Skin epidermis (tissue), 12 donors: Measurements from ENCODE around the gene TBCK.
"Not testable (repeated sequence)": the region's sequence is repeated elsewhere in the genome, so short reads cannot be mapped to it uniquely, and the experiment has no call there.

Experiments used
- H3K27ac ChIP-seq, 21 experiments: fragments of 200-600 bp; sonication (generic) in 11 of 21; one replicate each; pipeline ENCODE4 v1.5.0; 2020; ENCODE audit warnings: mild to moderate bottlenecking in 3 of 21, inconsistent platforms in 2 of 21, moderate library complexity in 2 of 21
- H3K4me3 ChIP-seq, 7 experiments: fragments of 200-600 bp; sonication (generic) in 2 of 7; one replicate each; pipeline ENCODE4 v1.5.0; 2020; ENCODE audit warnings: inconsistent platforms in 2 of 7, mild to moderate bottlenecking in 2 of 7, moderate library complexity in 1 of 7

The TBCK gene

GRCh38 chr4:106253364-106254129, 62.5 kb downstream of the TBCK start:
- Histone ChIP-seq H3K4me3 (no peak overlapping the region), H3K27ac (no peak overlapping the region)

- Histone ChIP-seq H3K27ac (peak overlapping the region in 1 of 21 experiments; percentile 12), H3K4me3 (no peak overlapping the region)
These were observed 68.4 kb downstream of the TBCK start for GRCh38 chr4:106247600-106247999.

- H3K27ac ChIP-seq = peak overlapping the region in 2 of 21 experiments; percentile 12 to 29
- H3K4me3 ChIP-seq = no peak overlapping the region
These were observed 69.6 kb downstream of the TBCK start for GRCh38 chr4:106246441-106246840.

- Histone ChIP-seq H3K27ac (peak overlapping the region in 4 of 21 experiments; percentile 20 to 73 (median 32)), H3K4me3 (no peak overlapping the region)
These were observed 70.8 kb downstream of the TBCK start for GRCh38 chr4:106245176-106245575.

GRCh38 chr4:106240699-106241098, 75.3 kb downstream of the TBCK start:
- no peak overlapping the region for H3K27ac ChIP-seq
- H3K4me3 ChIP-seq = no peak overlapping the region

GRCh38 chr4:106238820-106239420, 77.1 kb downstream of the TBCK start:
- no peak overlapping the region for H3K4me3 ChIP-seq
- peak overlapping the region in 1 of 21 experiments; percentile 50 for H3K27ac ChIP-seq

- no peak overlapping the region for H3K27ac ChIP-seq
- H3K4me3 ChIP-seq = no peak overlapping the region
These were observed 84.1 kb downstream of the TBCK start for GRCh38 chr4:106231931-106232330.

- H3K4me3 ChIP-seq = no peak overlapping the region
- H3K27ac ChIP-seq = no peak overlapping the region
These were observed 93.5 kb downstream of the TBCK start for GRCh38 chr4:106222548-106222947.

GRCh38 chr4:106213291-106213690, 102.7 kb downstream of the TBCK start:
- H3K4me3 ChIP-seq = not testable (repeated sequence)

GRCh38 chr4:106210021-106210420, 106.0 kb downstream of the TBCK start:
- no peak overlapping the region for H3K27ac ChIP-seq
- H3K4me3 ChIP-seq = no peak overlapping the region

More at GRCh38 chr4:106213291-106213690, 102.7 kb downstream of the TBCK start:
- not testable (repeated sequence) for H3K27ac ChIP-seq

- Histone ChIP-seq H3K27ac (no peak overlapping the region), H3K4me3 (no peak overlapping the region)
These were observed 107.2 kb downstream of the TBCK start for GRCh38 chr4:106208481-106209460.

- H3K27ac ChIP-seq = no peak overlapping the region
- H3K4me3 ChIP-seq = no peak overlapping the region
These were observed 114.6 kb downstream of the TBCK start for GRCh38 chr4:106201373-106201772.

- H3K4me3 ChIP-seq = no peak overlapping the region
- no peak overlapping the region for H3K27ac ChIP-seq
These were observed 120.5 kb downstream of the TBCK start for GRCh38 chr4:106195435-106195950.

- Histone ChIP-seq H3K4me3 (no peak overlapping the region), H3K27ac (no peak overlapping the region)
These were observed 121.2 kb downstream of the TBCK start for GRCh38 chr4:106194801-106195200.

- Histone ChIP-seq H3K27ac (no peak overlapping the region), H3K4me3 (no peak overlapping the region)
These were observed 123.9 kb downstream of the TBCK start for GRCh38 chr4:106192131-106192530.

- no peak overlapping the region for H3K27ac ChIP-seq
- H3K4me3 ChIP-seq = no peak overlapping the region
These were observed 129.8 kb downstream of the TBCK start for GRCh38 chr4:106186201-106186600.

GRCh38 chr4:106183551-106183950, 132.5 kb downstream of the TBCK start:
- Histone ChIP-seq H3K27ac (no peak overlapping the region), H3K4me3 (no peak overlapping the region)

- no peak overlapping the region for H3K27ac ChIP-seq
- no peak overlapping the region for H3K4me3 ChIP-seq
These were observed 143.1 kb downstream of the TBCK start for GRCh38 chr4:106172861-106173260.

GRCh38 chr4:106165351-106166010, 150.5 kb downstream of the TBCK start:
- Histone ChIP-seq H3K27ac (no peak overlapping the region), H3K4me3 (no peak overlapping the region)
